NB4 (cell line): ENCODE data around the gene S100A12.

Experiments used
- CTCF ChIP-seq: IDR thresholded peaks from one replicate; pipeline ENCODE4 v1.5.1; 2012; ENCODE audit warnings: low read depth, low read length
- MAX ChIP-seq: IDR thresholded peaks from 2 replicates; pipeline ENCODE4 v1.6.1; 2011; ENCODE audit warnings: low read depth, low read length
- POLR2A ChIP-seq: IDR thresholded peaks from 2 replicates; pipeline ENCODE4 v1.6.1; 2011; ENCODE audit warnings: mild to moderate bottlenecking; ENCODE audit not compliant: insufficient read length; ENCODE audit errors: extremely low read depth

- no peak for TF ChIP-seq POLR2A
- no peak for TF ChIP-seq MAX
- TF ChIP-seq CTCF: no peak
These were observed 15.2 kb downstream of the S100A12 start for GRCh38 chr1:153360190-153360589.
